ENCODE measurements around the gene MBOAT2.
A peak's percentile ranks its signal among the peaks of the same experiment; 100 is the strongest.
"Not testable (repeated sequence)": the region's sequence is repeated elsewhere in the genome, so short reads cannot be mapped to it uniquely, and the experiment has no call there.

The MBOAT2 gene

DNA sequence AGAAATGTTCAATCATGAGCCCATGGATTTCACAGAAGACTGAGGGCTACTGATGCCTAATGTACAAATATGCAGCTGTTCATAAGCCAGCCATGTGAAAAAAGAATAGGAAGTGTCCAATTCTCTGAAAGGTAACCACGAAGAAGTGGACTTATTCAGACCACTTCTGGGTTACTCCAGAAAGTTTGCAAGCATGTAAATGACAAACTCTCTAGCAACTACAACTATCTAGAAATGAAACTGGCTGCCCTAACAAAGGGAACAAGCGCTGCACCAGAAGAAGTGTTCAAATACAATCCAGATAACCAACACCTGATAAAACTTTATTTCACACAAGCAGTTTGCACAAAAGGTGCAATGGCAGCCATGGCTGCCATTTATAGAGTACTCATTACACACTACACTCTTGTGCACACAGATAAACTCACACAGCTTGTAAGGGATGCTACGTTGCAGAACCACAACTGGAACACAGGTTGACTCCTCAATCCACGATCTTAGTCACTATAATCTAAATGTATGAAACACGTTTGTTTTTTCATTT is 13.9 kb downstream of the MBOAT2 start:
- DNase-seq, result no peak

DNA sequence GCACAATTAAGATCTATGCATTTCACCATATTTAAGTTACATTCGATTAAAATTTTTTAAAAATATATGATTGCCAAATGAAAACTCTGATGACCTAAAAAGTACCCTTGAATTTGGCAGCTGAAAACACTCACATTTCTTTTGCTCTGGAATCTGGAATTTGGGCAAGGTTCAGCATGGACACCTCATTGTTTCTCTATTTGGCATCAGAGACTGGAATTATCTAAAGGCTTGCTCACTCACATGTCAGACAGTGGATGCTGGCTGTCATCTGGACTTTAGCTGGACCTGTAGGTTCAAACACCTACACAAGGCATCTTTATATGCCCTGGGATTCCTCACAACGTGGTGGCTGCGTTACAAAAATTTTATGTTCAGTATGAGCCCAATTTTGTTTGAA is 16.1 kb downstream of the MBOAT2 start:
- DNase-seq, result no peak

GRCh38 chr2:8986327-8986976 is 17.0 kb downstream of the MBOAT2 start:
- DNase-seq, result peak in 1 of 2 donors; percentile 18

- DNase-seq, result no peak
Observed at GRCh38 chr2:8985561-8986326, 17.7 kb downstream of the MBOAT2 start.

GRCh38 chr2:8984855-8985254 is 18.6 kb downstream of the MBOAT2 start:
- no peak for DNase-seq

DNA sequence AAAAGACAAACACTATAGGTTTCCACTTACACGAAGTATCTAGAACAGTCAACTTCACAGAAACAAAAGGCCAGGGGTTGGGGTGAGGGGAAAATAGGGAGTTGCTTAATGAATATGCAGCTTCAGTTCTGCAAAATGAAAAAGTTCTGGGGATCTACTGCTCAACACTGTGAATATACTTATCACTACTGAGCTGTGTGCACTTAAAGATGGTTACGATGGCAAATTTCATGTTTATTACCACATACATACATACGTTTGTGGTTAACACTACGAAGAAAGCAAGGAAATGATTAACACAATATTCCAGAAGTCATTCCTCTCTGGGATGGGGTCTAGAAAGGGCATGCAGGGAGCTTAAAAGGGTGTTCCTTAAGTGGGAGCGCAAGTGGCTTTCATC is 19.3 kb downstream of the MBOAT2 start:
- no peak for DNase-seq

GRCh38 chr2:8983571-8983970 is 19.9 kb downstream of the MBOAT2 start:
- DNase-seq, result no peak

DNA sequence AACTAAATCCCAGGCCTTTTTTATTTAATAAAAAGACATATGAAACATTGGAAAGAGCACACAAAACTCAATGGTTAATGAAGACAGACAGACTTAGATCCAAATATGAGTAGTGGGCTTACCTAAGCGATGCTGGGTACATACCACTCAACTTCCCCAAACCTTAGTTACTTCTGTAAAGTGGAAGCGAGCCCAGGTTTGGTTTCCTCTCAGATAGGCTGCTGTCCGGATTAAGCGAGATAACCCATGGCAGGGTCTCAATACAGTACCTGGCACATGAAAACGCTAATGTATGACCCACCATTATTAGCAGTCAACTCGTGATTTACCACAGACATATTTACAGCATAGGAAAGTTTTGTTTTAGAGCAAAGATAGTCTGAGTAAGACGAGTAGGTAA is 21.6 kb downstream of the MBOAT2 start:
- no peak for DNase-seq

- DNase-seq, result no peak
Observed at GRCh38 chr2:8980096-8980495, 23.4 kb downstream of the MBOAT2 start.

GRCh38 chr2:8977758-8978157 is 25.7 kb downstream of the MBOAT2 start:
- DNase-seq, result no peak

DNA sequence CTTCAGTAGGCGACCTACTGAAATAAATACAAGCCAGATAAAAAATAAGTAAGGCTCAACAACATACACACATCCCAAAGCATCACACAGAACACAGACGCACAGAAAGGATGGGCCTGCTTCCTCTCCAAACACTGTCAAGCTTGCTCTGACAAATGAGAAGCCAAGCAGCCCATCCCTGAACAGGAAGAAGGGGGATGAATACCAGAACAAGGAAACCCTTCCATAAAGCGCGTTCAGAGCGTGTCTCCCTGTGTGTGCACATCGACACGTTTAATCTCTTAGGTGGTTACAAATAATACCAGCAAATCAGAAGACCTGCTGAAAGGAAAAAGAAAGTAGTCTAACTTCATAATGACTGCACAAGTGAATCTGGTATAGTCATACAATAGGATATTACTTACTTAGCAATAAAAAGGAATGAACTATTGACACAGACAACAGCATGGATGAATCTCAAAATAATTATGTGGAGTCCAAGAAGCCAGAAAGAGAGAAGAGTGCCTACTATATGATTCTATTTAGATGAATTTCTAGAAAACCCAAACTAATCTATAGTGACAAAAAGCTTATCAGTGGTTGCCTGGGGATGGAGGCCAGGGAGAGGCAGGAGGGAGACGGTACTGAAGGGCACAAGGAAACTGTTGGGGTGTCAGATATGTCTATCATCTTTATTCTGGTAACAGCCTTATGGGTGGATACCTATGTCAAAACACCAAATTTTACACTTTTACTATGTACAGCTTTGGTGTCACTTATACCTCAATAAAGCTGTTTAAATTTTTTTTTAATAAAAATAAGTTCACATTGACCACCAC is 26.8 kb downstream of the MBOAT2 start:
- no peak for DNase-seq

DNA sequence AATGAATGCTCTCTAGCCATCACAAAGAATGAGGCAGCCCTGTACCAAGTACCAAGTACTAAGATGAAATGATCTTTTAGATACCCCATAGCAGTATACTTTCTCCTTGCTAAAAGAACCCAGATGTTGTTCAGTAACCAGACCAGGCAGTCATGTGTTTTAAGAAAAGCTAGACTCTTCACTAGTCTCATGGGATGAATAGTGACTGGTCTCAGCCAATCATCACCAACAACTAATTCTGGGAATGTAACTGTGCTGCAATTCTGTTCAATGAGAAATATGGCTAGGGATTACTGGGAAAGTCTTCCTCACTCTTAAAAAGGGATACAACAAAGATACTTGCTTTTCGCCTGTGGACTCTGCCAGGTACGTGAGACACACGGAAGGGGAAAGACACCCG is 29.5 kb downstream of the MBOAT2 start:
- DNase-seq, result no peak

DNA sequence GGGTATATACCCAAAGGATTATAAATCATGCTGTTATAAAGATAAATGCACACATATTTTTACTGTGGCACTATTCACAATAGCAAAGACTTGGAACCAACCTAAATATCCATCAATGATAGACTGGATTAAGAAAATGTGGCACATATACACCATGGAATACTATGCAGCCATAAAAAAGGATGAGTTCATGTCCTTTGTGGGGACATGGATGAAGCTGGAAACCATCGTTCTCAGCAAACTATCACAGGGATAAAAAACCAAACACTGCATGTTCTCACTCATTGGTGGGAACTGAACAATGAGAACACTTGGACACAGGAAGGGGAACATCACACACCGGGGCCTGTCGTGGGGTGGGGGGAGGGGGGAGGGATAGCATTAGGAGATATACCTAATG is 30.5 kb downstream of the MBOAT2 start:
- DNase-seq, result not testable (repeated sequence)

DNA sequence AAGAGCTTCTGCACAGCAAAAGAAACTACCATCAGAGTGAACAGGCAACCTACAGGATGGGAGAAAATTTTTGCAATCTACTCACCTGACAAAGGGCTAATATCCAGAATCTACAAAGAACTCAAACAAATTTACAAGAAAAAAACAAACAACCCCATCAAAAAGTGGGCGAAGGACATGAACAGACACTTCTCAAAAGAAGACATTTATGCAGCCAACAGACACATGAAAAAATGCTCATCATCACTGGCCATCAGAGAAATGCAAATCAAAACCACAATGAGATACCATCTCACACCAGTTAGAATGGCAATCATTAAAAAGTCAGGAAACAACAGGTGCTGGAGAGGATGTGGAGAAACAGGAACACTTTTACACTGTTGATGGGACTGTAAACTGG is 30.9 kb downstream of the MBOAT2 start:
- not testable (repeated sequence) for DNase-seq

DNA sequence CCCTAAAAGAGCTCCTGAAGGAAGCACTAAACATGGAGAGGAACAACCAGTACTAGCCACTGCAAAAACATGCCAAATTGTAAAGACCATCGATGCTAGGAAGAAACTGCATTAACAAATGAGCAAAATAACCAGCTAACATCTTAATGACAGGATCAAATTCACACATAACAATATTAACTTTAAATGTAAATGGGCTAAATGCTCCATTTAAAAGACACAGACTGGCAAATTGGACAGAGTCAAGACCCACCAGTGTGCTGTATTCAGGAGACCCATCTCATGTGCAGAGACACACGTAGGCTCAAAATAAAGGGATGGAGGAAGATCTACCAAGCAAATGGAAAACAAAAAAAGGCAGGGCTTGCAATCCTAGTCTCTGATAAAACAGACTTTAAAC is 34.1 kb downstream of the MBOAT2 start:
- DNase-seq, result not testable (repeated sequence)

- DNase-seq, result no peak
Observed at GRCh38 chr2:8966123-8966908, 37.2 kb downstream of the MBOAT2 start.

- no peak for DNase-seq
Observed at GRCh38 chr2:8965216-8965969, 38.1 kb downstream of the MBOAT2 start.

- DNase-seq, result no peak
Observed at GRCh38 chr2:8962890-8963289, 40.6 kb downstream of the MBOAT2 start.

- no peak for DNase-seq
Observed at GRCh38 chr2:8957628-8958027, 45.9 kb downstream of the MBOAT2 start.

DNA sequence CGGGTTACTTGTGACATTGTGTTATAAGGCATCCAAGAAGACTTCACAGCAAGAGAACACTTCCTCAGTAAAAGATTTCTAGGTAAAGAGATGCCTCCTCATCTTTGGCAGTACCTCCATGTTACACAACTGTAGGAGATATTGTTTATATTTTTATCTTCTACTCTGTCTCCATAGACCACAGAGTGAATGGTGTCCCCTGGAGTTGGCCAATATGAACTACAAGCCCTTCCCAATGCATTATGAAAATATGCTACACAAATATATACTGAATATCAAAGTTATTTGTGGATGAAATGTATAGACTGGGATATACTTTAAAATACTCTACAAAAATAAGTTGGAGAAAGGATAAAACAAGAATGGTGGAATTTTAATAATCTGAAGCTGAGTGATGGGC is 46.7 kb downstream of the MBOAT2 start:
- DNase-seq, result no peak

GRCh38 chr2:8954990-8955389 is 48.5 kb downstream of the MBOAT2 start:
- DNase-seq, result no peak

DNA sequence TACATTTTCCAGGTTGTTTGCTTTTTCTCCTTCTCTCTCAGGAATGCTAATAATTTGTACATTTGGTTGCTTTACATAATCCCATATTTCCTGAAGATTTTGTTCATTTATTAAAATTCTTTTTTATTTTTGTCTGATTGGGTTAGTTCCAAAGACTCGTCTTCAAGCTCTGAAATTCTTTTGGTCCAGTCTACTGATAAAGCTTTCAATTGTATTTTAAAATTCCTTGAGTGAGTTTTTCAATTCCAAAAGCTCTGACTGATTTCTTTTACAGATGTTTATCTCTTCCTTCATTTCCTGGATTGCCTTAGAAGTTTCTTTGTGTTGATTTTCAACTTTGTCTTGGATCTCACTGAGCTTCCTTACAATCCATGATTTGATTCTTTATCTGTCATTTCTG is 50.0 kb downstream of the MBOAT2 start:
- no peak for DNase-seq

All from stimulated activated CD4-positive, alpha-beta T cell treated with anti-CD3 and anti-CD28 coated beads, Interleukin-2, amount 100 ng/mL, for 24 hours (primary cell).